HCT116 (cell line): ENCODE data around the gene SOX6. TPM values are rescaled to one million over a fixed set of nuclear protein-coding genes. Genes with fewer than 3 reads are reported as not detected.

Source experiments
- ATAC-seq: fragments of 200-7000 bp; cut with Tn5 transposase; 2 replicates; pipeline ENCODE4 v1.9.1; 2020; ENCODE audit warnings: mild to moderate bottlenecking, moderate library complexity
- BruUV-seq: library from RNA; stranded (reverse); fragments of 400-500 nt; replicated peaks from 2 replicates; lab custom pipeline; 2021; lab: Mats Ljungman, UMichigan
- CTCF ChIA-PET: fragments of 300-600 bp; sonication (Branson Sonifier 250); formaldehyde crosslinking; loops from one replicate; lab custom pipeline; 2021; ENCODE audit warnings: antibody characterized with exemption; lab: Charles Lee
- POLR2A ChIA-PET: fragments of 300-600, 350-600 bp; sonication (Branson Sonifier 250); formaldehyde crosslinking; loops from one replicate; lab custom pipeline; 2021; ENCODE audit warnings: antibody characterized with exemption; lab: Charles Lee
- RAD21 ChIA-PET, 2 experiments: fragments of 300-600 bp; sonication (Branson Sonifier 250); formaldehyde crosslinking; loops; one replicate each; lab custom pipeline; 2023; ENCODE audit warnings: low total read pairs in 2 of 2; ENCODE audit not compliant: uncharacterized antibody in 2 of 2, unreplicated experiment in 2 of 2, low non-redundant PET in 1 of 2; lab: Charles Lee
- DNase-seq: peaks from one replicate; pipeline ENCODE4 v3.0.0-alpha.2; 2010; ENCODE audit warnings: low read depth, low spot score
- H2AFZ ChIP-seq: fragments of 200-600 bp; shearing (Covaris generic), sonication (generic); 2 replicates; pipeline ENCODE4 v1.6.1; 2017; ENCODE audit warnings: low read depth, mixed run types, mixed read lengths, antibody characterized with exemption, low read length; ENCODE audit not compliant: poor library complexity, severe bottlenecking
- H3K27ac ChIP-seq: 2 replicates; pipeline ENCODE4 v1.5.1; 2012; ENCODE audit warnings: low read depth, low read length
- H3K27me3 ChIP-seq: fragments of 200-600 bp; sonication (generic); 2 replicates; pipeline ENCODE4 v1.6.1; 2016; ENCODE audit warnings: mixed run types, low read length, mixed read lengths; ENCODE audit not compliant: insufficient read depth
- H3K36me3 ChIP-seq, 2 experiments: fragments of 200-500 bp in 1 of 2; fragments of 200-600 bp in 1 of 2; sonication (Bioruptor generic) in 1 of 2; sonication (generic) in 1 of 2; 2 replicates each; pipeline versions ENCODE4 v1.5.1 to v1.6.1; 2014 to 2016; ENCODE audit warnings: low read length in 2 of 2, inconsistent platforms in 1 of 2, mixed read lengths in 1 of 2, mixed run types in 1 of 2; ENCODE audit not compliant: insufficient read depth in 2 of 2, control insufficient read depth in 1 of 2
- H3K4me1 ChIP-seq, 2 experiments: fragments of 200-600 bp in 1 of 2; sonication (generic) in 1 of 2; 2 replicates each; pipeline versions ENCODE4 v1.5.1 to v1.6.1; 2012 to 2017; ENCODE audit warnings: low read length in 2 of 2, inconsistent platforms in 1 of 2, mild to moderate bottlenecking in 1 of 2, mixed read lengths in 1 of 2, mixed run types in 1 of 2, moderate library complexity in 1 of 2; ENCODE audit not compliant: insufficient read depth in 2 of 2, control insufficient read depth in 1 of 2
- H3K4me2 ChIP-seq: fragments of 200-600 bp; sonication (generic); 2 replicates; pipeline ENCODE4 v1.6.1; 2017; ENCODE audit warnings: mixed run types, low read length, mixed read lengths
- H3K4me3 ChIP-seq, 2 experiments: fragments of 200-600 bp in 1 of 2; sonication (generic) in 1 of 2; replicated peaks in 1 of 2; 2 replicates each; pipeline ENCODE4 v1.5.1; 2011 to 2016; ENCODE audit warnings: low read length in 2 of 2, control low read depth in 1 of 2, low read depth in 1 of 2, mild to moderate bottlenecking in 1 of 2, mixed read lengths in 1 of 2, mixed run types in 1 of 2
- H3K79me2 ChIP-seq: fragments of 200-600 bp; sonication (generic); 2 replicates; pipeline ENCODE4 v1.6.1; 2017; ENCODE audit warnings: mild to moderate bottlenecking, mixed run types, low read length, moderate library complexity, mixed read lengths; ENCODE audit not compliant: insufficient read depth
- H3K9ac ChIP-seq: fragments of 200-600 bp; sonication (generic); 2 replicates; pipeline ENCODE4 v1.6.1; 2016; ENCODE audit warnings: low read length, mixed read lengths
- H3K9me2 ChIP-seq: fragments of 200-600 bp; sonication (generic), shearing (Covaris generic); 2 replicates; pipeline ENCODE4 v1.6.1; 2017; ENCODE audit warnings: mixed run types, mild to moderate bottlenecking, moderate library complexity; ENCODE audit not compliant: insufficient read depth
- H3K9me3 ChIP-seq, 2 experiments: fragments of 200-500 bp in 1 of 2; fragments of 200-600 bp in 1 of 2; sonication (Bioruptor generic) in 1 of 2; sonication (generic) in 1 of 2; 2 replicates each; pipeline ENCODE4 v1.6.1; 2014 to 2017; ENCODE audit warnings: low read length in 2 of 2, mixed read lengths in 2 of 2, inconsistent platforms in 1 of 2, low read depth in 1 of 2, mild to moderate bottlenecking in 1 of 2, mixed run types in 1 of 2, moderate library complexity in 1 of 2; ENCODE audit not compliant: control insufficient read depth in 1 of 2, insufficient read depth in 1 of 2
- H4K20me1 ChIP-seq: fragments of 200-600 bp; sonication (generic), shearing (Covaris generic); 2 replicates; pipeline ENCODE4 v1.6.1; 2017; ENCODE audit warnings: mixed run types, mild to moderate bottlenecking, moderate library complexity; ENCODE audit not compliant: insufficient read depth
- CTCF ChIP-seq, 3 experiments: fragments of 200-600 bp in 1 of 3; sonication (generic) in 1 of 3; IDR thresholded peaks in 2 of 3; conservative IDR thresholded peaks in 1 of 3; 2 replicates each; pipeline ENCODE4 v1.5.1; 2012 to 2017; ENCODE audit warnings: low read depth in 2 of 3, low read length in 2 of 3, antibody characterized with exemption in 1 of 3, borderline replicate concordance in 1 of 3, control low read depth in 1 of 3, mild to moderate bottlenecking in 1 of 3, mixed read lengths in 1 of 3, mixed run types in 1 of 3, moderate library complexity in 1 of 3; ENCODE audit not compliant: insufficient read depth in 1 of 3
- FOSL1 ChIP-seq: IDR thresholded peaks from 2 replicates; pipeline ENCODE4 v1.6.1; 2012; ENCODE audit warnings: low read depth
- POLR2A ChIP-seq: IDR thresholded peaks from 2 replicates; pipeline ENCODE4 v1.7.0; 2011; ENCODE audit warnings: borderline replicate concordance; ENCODE audit not compliant: insufficient read depth, insufficient read length; ENCODE audit errors: extremely low read depth
- RAD21 ChIP-seq: IDR thresholded peaks from 2 replicates; pipeline ENCODE4 v1.6.1; 2012; ENCODE audit warnings: low read depth, mild to moderate bottlenecking
- REST ChIP-seq: IDR thresholded peaks from 2 replicates; pipeline ENCODE4 v1.6.1; 2012; ENCODE audit warnings: low read depth
- ZBTB33 ChIP-seq: IDR thresholded peaks from 2 replicates; pipeline ENCODE4 v1.6.1; 2011; ENCODE audit warnings: mild to moderate bottlenecking, low read length, moderate library complexity; ENCODE audit not compliant: insufficient replicate concordance; ENCODE audit errors: extremely low read depth
- ZNF274 ChIP-seq: fragments of 200-500 bp; sonication (Bioruptor generic); IDR thresholded peaks from 2 replicates; pipeline ENCODE4 v1.6.1; 2014; ENCODE audit warnings: mild to moderate bottlenecking, low read depth, low read length, inconsistent platforms
- intact Hi-C: fragments of 100-400 bp; cut with micrococcal nuclease; formaldehyde crosslinking; loops from 2 replicates; pipeline ENCODE4 v1.10.0; 2022
- total RNA-seq: library from RNA; stranded (reverse); gene quantifications from one replicate; pipeline ENCODE4 v1.2.1, GENCODE V29; 2021; ENCODE audit not compliant: unreplicated experiment

SOX6 gene
- total RNA-seq, 1 experiment from 2014 or later = 0.81 TPM

- TF ChIP-seq ZBTB33 = no peak
These were observed 414.2 kb downstream of the SOX6 start (continued) for GRCh38 chr11:15942126-15942525.

- peak; percentile 95 for ATAC-seq
- Histone ChIP-seq H3K9ac (no peak overlapping the region), H3K4me3 (no peak overlapping the region), H3K9me3 (no peaks in the 10 kb centered on the region), H3K9me2 (no peaks in the 10 kb centered on the region), H3K27ac (no peak overlapping the region), H3K27me3 (no peaks in the 10 kb centered on the region), H4K20me1 (no peaks in the 10 kb centered on the region), H3K4me2 (no peak overlapping the region), H3K4me1 (no peaks in the 10 kb centered on the region), H3K79me2 (no peaks in the 10 kb centered on the region), H2AFZ (no peak overlapping the region), H3K36me3 (no peaks in the 10 kb centered on the region)
- ChIA-PET RAD21 (no interaction called here), POLR2A (no interaction called here), CTCF (interaction anchor here (0.6 to 1.9 kb wide), 8 partner anchors 9 to 672 kb away, joined by 3 to 14 read pairs (median 4); no protein-coding TSS in a partner anchor)
- intact Hi-C loops = loop anchor here (1.0 kb wide), 1 partner anchor 672 kb away; no protein-coding TSS in a partner anchor
- no peak for TF ChIP-seq ZNF274
- peak; percentile 58 for TF ChIP-seq RAD21
- no peak for TF ChIP-seq POLR2A
- no peak for TF ChIP-seq REST
- TF ChIP-seq FOSL1 = no peak
- peak; percentile 37 to 98 (median 94); a peak in 4 of 6 replicates for TF ChIP-seq CTCF (IDR thresholded peaks at IDR 0.05 in 2 of 3, conservative IDR thresholded peaks at IDR 0.05 in 1 of 3; ENCODE audit: borderline replicate concordance in 1 of 3, insufficient read depth in 1 of 3, low read depth in 2 of 3, low read length in 2 of 3)
- no TSS peak for BruUV-seq
- DNase-seq = no peak
These were observed 415.1 kb downstream of the SOX6 start for GRCh38 chr11:15941206-15941770.
